SW 1271 (cell line): ENCODE results near the gene MBNL1.

Source experiments
- DNase-seq, 2 experiments: peaks; one replicate each; lab custom pipeline; 2025; lab: John Stamatoyannopoulos, UW

The MBNL1 gene

DNA sequence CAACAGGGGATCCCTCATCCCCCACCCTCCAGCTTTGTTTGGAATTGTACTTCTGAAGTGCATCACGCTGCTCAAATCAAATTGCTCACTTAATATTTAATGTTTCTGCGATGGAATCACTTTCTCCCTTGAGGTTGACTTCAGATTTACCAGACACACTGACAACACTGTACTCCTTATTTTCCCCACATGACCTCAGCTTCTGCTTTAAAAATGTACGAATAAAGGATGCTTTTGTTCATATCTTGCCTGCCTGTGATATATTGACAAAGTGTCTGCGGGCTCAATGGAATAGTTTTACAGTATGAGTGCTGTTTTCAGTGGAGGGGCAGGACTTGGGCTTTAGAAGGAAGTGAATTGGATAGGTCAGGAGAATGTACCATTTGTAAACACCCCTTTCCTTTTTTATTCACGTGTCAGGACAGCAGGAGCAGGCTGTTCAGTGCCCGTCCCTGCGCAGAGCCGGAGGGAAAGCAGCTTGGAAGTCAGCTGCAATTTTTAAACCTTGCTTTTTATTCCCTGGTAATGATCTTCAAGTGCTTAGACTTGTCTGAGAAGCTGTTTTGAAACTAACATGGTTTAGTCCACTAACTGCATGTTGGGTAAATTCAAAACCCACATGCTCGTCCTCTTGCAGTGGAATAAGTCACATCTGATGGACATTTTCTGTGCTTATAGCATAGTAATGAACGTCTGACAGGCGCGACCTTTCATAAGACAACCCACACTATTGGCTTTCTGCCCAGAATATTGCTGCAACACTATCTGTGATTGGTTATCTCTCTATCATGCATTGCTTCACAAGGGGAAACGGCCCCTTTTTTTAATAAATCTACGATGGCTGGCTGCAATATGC lies 29.9 kb downstream of the MBNL1 start:
- DNase-seq, result peak; percentile 18 to 84

DNA sequence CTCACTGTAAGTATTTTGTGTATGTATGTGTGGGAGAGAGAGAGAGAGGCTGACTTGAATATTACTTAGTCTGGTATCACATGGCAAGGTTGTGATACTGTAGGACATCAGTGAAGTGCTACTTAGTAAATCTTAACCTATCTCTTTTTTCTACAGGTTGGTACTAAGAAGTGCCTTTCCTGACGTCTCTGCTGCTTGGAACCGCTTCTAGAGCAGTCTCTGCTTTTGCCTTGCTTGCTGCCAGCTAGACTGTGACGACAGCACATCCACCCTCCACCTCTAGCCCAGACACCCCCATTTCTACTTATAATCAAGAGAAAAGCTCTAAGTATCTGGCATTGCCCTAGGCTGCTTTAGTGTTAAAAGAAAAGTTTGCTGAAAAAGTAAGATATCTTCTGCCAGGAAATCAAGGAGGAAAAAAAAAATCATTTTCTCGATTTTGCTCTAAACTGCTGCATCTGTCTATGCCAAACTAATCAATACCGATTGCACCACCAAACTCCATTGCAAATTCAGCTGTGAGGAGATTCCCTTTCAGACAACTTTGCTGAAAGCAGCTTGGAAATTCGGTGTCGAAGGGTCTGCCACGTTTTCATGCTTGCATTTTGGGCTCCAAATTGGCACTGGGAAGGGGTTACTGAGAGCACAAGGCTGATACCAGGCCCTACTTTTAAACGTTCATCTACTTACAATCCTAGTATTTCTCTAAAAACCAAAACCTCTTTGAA lies 30.7 kb downstream of the MBNL1 start:
- no peak for DNase-seq

DNA sequence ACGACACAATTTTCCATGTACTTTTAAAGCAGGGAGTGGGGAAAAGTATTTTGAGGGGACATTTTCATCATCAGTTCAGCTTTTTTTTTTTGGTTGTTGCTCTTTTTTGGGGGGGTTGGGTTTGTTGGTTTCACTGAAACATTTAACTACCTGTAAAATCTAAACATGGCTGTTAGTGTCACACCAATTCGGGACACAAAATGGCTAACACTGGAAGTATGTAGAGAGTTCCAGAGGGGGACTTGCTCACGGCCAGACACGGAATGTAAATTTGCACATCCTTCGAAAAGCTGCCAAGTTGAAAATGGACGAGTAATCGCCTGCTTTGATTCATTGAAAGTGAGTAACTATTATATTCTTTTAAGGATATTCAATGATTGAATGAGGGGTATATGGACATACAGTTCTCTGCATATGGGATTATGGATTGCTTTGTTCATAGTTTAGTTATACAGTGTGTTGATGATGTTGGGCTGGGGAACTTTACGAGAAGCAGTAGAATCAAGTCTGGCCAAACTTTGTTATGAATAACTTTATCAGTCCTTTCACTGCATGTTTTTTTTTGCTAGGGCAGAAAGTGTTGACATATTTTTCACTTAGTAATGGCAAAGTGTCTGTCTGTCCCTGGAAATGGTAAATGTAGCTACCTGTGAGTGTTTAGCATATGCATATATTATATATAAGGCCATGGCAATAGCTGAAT lies 31.5 kb downstream of the MBNL1 start:
- DNase-seq, result no peak

DNA sequence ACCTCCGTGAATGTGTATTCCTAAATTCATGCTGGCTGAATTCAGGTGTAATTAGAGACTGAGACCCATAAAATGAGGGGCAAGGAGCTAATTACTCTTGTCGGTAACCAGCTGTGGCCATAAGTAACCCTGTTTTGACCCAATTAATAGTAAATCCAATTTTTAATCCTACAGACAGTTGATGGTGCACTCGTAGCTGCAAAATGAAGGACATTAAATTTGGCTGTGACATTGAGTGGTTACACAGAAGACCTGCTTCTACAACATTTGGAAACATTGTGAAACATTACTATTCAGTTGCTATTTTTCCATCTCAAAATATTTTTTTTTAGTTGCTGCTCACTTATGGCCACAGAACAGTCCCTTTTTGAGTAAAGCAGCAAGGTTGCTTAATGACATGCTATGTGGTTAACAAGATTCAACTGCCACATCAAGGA lies 33.0 kb downstream of the MBNL1 start:
- no peak for DNase-seq

DNA sequence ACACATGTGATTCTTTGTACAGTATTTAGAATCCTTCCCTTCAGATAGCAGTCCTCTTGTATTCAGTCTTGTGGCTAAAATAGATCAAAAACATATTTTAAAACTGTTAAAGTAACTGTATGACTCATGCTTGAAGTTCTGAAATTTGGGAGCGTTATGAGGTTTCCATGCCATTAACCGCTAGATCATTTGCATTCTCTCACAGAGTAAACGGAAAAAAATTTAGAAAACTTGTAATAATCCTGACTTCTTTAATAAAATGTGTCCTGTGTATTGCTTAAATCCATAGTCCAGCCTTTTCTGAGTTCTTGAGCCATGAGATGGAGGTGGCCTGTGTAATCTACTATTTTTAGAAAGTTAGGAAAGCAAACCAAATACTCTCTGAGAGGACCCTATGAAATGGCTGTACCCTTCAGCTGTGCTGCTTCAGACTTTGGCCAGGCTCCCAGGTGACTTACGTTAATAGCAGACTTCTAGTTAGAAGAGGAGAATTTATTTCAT lies 33.8 kb downstream of the MBNL1 start:
- no peak for DNase-seq

DNA sequence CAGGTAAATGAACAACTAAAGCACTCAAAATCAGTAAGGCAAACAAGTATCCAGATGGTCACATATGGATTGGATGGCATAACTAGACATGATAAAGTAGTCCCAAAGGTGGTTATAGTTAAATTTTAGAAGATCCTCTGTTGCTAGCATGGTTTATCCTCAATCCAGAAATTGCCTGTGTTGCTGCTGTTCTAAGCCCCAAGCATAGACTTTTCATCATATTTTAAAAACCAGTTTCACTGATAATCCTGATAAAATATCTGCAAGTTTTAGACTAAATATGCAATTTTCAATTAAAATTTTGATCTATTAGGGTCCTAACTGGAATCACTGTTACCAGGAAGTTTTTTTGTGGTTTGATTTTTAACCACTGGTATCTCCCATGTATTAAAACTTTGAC lies 35.4 kb downstream of the MBNL1 start:
- DNase-seq, result no peak

DNA sequence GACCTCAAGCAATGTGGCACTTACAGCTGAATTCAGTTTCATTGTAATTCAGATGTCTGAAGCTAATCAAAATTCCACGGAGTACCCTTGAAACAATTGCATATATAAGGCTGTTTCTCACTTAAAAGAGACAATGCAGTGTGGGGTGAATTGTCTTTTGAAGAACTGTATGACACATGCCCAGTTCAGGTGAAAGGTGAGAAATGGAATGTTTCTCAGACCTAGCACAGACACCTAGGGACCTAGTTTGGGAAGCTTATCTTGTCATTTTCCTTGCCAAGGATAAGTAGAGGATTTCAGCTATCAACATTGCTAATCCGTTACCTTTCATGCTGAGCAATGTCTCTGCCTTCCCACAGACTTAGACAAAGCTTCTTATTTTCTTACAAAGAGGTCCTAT lies 36.3 kb downstream of the MBNL1 start:
- DNase-seq, result no peak

DNA sequence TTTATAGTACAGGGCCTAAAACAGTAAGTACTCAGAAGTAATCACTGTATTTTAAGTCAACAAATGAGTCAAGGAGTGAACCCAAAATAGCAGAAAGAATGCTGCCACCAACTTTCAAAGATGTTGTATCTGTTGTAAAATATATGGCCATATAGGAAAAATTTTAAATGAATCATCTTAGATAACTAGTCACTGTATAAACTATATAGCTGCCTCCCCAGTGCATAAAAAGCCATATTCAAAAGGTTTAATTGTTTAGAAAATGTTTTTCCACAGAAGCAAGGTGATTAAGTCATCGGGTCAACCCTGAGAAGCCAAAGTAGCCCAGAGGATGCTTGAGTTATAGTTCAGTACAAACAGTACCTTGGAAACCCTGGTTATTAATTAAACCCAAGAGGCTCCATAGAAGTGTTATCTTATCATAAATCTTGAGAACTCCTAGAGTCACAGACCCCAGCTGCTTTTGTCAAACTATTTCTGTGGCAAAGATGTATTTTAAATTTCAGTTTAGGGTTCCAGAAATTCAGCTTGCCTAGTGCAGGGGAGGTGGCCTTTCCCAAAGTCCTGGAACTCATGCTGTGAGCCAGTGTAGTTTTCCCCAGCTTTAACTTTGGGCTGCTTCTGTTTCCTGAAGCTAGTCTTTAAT lies 39.2 kb downstream of the MBNL1 start:
- no peak for DNase-seq

DNA sequence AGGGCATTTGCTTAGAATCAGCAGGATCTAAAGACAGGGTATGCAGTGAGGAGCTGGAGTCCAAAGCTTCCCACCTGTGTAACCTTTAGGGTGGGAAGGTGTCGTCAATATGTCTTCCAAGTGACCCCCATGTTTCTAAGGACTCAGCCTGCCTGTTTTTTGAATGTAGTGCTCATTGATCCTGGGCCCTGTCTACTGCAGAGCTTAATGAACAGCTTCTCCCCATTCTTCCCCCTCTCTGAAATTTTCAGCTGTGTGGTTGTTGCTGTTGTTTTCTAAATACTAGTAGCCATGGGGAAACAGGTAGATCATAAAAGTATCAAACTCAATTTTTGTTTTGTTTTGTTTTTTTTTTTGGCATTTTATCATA lies 39.7 kb downstream of the MBNL1 start:
- no peak for DNase-seq

DNA sequence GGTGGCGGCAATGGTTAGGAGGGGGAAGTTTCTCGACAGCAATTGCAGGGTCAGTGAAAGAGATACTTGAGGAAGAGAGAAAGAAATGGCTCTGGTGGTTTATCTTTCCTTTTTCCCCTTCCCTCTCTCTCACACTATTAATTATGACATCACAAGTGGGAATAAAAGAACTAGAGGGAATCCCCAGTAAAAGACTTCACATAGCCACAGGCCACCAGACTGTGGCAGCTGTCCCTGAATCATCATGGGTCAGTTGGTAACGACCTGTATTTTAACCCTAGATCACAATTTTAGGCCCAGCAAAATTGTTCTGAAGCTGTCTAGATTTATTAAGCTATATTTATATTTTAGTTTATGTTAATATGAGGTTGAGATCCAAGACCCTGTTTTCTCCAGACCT lies 40.3 kb downstream of the MBNL1 start:
- DNase-seq, result no peak

DNA sequence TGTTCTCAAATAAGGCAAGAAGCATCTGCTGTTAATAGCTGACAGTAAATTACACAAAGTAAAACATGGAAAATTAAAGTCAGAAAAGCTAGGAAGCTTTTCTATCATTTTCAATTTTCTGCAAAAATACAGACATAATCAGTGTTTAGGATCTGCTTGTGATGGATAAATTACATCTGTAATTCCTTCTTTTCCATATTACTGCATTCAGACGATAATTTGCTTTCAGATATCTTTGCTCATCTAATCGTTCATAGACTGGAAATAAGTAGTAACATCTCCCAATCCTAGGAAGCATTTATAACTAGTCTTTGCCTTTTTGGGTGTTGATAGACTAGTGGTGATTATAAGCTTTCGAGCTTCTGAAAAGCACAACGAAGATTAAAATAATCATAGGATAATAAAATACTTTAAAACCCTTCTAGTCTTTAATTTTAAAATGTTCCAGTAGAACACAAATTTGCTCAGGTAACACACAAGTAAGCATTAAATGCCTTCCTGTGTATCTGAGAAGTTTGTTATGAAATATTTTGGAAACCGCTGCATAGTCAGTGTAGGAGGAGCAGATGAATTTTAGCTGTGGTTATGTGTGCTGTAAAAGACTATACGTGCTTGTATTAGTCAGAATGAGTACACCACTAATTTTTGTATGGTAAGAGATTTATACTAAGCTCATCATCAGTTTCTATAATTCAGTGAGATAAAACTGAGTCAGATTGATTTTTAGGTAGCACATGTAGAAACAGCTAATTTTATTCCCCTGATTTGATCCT lies 41.0 kb downstream of the MBNL1 start:
- no peak for DNase-seq

DNA sequence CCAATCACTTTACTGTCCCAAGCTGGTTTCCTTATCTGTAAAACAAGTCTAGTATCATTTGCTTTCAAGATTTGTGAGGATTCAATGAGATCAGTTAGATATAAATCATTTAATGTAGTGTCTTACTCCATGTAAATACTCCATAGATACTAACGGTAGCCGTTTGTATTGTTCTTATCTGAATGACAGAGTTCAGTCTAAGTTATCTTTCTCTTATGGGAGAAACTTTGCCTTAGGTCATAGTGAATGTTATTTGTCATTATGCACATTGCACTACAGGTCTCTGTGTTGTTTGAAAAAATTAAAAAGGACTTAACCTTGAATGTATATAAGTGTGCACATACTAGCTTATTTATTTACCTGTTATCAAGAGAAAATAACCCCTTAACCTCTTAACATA lies 44.7 kb downstream of the MBNL1 start:
- DNase-seq, result no peak

DNA sequence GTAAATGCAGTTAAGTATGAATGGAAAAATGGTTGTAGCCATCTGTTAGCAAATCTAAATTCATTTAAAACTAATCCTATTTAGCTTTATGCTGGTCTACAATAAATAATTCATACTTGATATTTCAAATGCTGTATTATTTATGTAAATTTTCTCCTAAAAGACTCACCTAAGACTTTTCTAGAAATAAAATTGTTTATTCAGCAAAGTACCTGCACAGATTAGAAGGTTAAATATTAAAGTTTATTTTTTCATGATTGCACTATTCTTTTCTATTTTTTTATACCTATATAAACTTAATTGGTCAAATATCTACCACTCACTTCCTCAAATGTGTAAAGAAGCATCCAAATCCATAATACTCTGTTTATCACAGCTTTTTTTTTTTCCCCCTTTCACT lies 45.2 kb downstream of the MBNL1 start:
- no peak for DNase-seq

DNA sequence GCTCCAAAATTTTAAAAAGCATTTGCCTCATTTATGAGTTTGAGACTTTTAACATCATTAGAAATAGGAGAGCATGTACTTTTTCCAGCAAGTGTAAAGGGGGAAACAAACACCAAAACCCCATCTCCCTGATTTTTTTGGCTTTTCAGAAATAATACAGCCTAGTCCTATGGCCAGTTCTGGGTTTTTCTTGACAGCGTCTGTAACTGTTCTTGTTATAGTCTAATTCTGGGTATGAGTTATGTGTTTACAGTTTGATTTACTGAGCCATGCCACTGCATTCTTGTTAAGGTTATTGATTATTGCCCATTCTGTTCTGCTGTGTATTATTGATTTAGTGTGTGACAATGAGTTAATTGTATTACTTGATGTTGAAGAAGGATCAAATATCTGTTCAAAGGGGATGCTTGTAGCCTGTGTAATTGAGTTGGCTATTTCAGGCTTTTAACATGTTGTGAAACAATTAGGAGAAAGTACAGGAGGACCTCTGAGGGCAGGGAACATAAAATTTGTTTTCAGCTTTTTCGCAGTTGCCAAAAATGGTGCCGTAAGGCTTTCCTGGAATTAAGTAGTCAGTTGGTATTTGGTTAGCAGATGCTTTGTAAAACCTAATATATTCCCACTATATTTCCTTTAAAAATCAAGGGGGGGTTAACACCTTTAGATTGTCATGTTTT lies 46.1 kb downstream of the MBNL1 start:
- no peak for DNase-seq

DNA sequence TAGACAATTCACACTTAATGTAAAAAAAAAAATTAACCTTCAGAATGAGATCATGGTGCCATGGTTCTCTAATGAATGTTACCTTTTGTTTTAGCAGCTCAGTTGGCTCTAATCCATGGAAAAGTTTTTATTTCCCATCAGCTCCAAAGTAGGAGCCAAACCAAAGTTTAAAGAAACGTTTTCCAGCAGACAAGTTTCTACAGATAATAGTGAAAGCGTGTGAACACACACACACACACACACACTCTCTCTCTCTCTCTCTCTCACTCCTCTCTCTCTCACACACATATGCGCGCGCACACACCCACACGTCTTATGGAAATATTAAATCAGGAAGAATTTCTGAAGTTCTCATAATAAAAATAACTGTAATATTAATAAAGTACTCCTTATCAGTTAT lies 46.9 kb downstream of the MBNL1 start:
- no peak for DNase-seq

DNA sequence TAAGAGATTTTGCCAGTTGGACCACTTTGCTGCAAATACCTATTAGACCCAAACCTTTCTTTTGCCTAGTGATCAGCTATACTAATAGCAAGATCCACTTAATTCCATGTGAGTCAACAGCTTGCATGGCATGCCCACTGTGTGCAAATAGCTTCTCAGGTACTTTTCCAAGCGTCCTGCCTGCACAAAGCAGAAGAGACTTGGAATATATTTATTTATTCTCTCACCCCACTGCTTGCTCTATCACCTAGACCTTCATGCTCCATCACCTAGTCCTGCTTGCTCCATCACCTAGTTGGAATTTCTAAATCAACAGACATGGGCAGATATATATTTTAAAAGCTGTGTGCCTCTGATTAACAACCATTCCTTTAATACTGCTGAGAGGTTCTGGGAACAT lies 47.6 kb downstream of the MBNL1 start:
- DNase-seq, result no peak

DNA sequence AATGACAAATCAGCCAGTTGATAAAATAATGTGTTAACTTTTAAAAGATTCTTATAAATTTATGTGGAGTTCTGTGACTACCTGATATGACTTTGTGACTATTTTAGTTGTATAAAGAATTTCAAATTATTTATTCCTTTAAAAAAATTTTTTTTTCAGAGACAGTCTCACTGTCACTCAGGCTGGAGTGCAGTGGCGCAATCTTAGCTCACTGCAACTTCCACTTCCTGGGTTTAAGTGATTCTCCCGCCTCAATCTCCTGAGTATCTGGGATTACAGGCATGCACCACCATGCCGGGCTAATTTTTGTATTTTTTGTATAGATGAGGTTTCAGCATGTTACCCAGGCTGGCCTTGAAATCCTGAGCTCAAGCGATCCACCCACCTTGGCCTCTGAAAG lies 48.5 kb downstream of the MBNL1 start:
- no peak for DNase-seq

DNA sequence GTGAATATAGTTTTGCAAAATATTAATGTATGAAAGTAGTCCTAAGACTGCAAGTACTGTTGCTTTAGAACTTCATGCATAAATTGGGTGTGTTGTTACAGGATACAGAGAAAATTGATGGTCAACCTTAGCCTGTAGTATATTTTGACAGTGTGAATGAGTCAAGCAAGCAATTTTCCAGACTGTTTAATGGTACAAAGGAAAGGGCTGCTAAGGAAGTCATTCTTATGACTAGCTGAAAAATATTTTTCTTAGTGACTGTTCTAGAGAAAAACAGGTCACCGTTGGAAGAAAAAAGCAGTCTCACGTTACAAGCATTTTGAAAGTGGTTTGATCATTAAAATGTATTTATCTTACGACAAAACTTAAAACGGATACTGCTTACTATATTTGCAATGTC lies 49.2 kb downstream of the MBNL1 start:
- DNase-seq, result peak in 1 of 2 experiments; percentile 54

DNA sequence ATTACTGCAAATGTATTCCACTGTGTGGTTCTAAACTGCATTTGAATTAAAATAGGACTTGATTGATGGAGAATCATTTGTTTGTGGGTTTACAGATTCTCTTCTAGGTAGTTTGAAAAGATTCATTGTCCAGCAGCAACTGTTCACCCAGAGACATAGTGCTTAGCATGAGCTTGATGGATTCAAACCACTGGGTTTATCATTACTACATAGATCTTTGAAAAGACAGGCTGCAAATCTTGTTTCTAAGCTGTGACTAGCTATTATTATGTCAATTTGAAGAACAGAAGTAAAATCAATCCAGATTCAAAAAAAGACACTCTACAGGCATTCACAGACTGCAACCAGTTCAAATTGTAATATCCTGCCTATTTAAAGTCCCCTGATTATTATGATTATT lies 49.8 kb downstream of the MBNL1 start:
- DNase-seq, result no peak

DNA sequence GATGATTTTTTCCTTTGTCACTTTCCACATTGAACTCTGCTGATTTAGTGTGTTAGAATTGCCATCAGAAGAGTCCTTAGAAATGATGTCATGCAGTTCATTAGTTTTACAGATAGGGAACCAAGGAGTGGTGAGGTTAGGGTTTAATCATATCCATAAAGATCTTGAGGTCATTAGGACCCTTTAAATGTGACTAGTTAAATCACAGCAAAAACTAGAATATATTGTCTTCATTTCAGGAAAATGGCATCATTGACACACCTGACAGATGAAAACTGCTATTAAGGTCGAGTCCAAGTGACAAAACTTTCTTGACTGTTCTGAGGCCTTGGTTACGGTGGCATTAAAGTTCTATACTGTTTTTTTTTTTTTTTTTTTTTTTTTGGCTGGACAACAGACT lies 50.5 kb downstream of the MBNL1 start:
- DNase-seq, result no peak
